K562 (cell line): ENCODE data around the gene C4A. TPM values are rescaled to one million over a fixed set of nuclear protein-coding genes. Genes with fewer than 3 reads are reported as not detected.

ENCODE experiments used
- CEBPB ChIP-seq: fragments of 450-650 bp; IDR thresholded peaks from 2 replicates; pipeline ENCODE4 v1.6.1; 2016; ENCODE audit warnings: missing genetic modification characterization, missing compliant biosample characterization
- DNMT1 ChIP-seq: fragments of 450-650 bp; IDR thresholded peaks from 2 replicates; pipeline ENCODE4 v1.6.1; 2016; ENCODE audit warnings: antibody characterized with exemption, mild to moderate bottlenecking
- FOXM1 ChIP-seq, 2 experiments: fragments of 450-650 bp in 1 of 2; sonication (generic) in 1 of 2; formaldehyde crosslinking in 1 of 2; IDR thresholded peaks; 2 replicates each; pipeline versions ENCODE4 v1.6.1 to v1.9.0; 2017 to 2022; ENCODE audit warnings: low read depth in 2 of 2, mild to moderate bottlenecking in 2 of 2, missing genetic modification reagents in 1 of 2, moderate library complexity in 1 of 2
- FOXP4 ChIP-seq: sonication (generic); formaldehyde crosslinking; IDR thresholded peaks from 2 replicates; pipeline ENCODE4 v1.8.0; 2022; ENCODE audit warnings: mild to moderate bottlenecking, missing genetic modification reagents, borderline replicate concordance
- JUN ChIP-seq, 2 experiments: sonication (generic) in 1 of 2; formaldehyde crosslinking in 1 of 2; IDR thresholded peaks; 2 replicates each; pipeline versions ENCODE4 v1.6.1 to v1.8.0; 2012 to 2022; ENCODE audit warnings: borderline replicate concordance in 2 of 2, mild to moderate bottlenecking in 2 of 2, improper control_type of control experiment in 1 of 2, low read depth in 1 of 2, low read length in 1 of 2, missing genetic modification reagents in 1 of 2
- MCM5 ChIP-seq: fragments of 450-650 bp; IDR thresholded peaks from 2 replicates; pipeline ENCODE4 v1.6.1; 2016; ENCODE audit warnings: low read depth
- MCM7 ChIP-seq, 2 experiments: fragments of 450-650 bp; IDR thresholded peaks; 2 replicates each; pipeline ENCODE4 v1.6.1; 2016 to 2018
- NFYB ChIP-seq: IDR thresholded peaks from 2 replicates; pipeline ENCODE4 v1.6.1; 2011; ENCODE audit warnings: mild to moderate bottlenecking, moderate library complexity; ENCODE audit not compliant: insufficient read length; ENCODE audit errors: extremely low read depth
- POLR2AphosphoS5 ChIP-seq: IDR thresholded peaks from 2 replicates; pipeline ENCODE4 v1.6.1; 2011; ENCODE audit warnings: mild to moderate bottlenecking, low read depth, low read length, moderate library complexity; ENCODE audit not compliant: control insufficient read depth, insufficient read depth
- SAFB2 ChIP-seq: fragments of 200-400 bp; formaldehyde crosslinking; IDR thresholded peaks from 2 replicates; pipeline ENCODE4 v1.6.1; 2018; ENCODE audit warnings: borderline replicate concordance, low read length, low read depth, moderate library complexity; ENCODE audit not compliant: severe bottlenecking
- SMAD4 ChIP-seq: fragments of 250-450 bp; sonication (Bioruptor Pico); conservative IDR thresholded peaks from 2 replicates; pipeline ENCODE4 v1.8.0; 2021; ENCODE audit warnings: inconsistent platforms, mild to moderate bottlenecking, moderate library complexity
- TAF15 ChIP-seq: fragments of 200-400 bp; formaldehyde crosslinking; IDR thresholded peaks from 2 replicates; pipeline ENCODE4 v1.6.1; 2017; ENCODE audit warnings: mild to moderate bottlenecking, low read depth, low read length, moderate library complexity
- WHSC1 ChIP-seq: IDR thresholded peaks from one replicate; pipeline ENCODE4 v1.6.1; 2012; ENCODE audit warnings: low read length, control low read depth, inconsistent platforms
- YY1 ChIP-seq, 3 experiments: IDR thresholded peaks; 2 replicates each; pipeline ENCODE4 v1.6.1; 2011; ENCODE audit warnings: low read length in 2 of 3, mild to moderate bottlenecking in 2 of 3, moderate library complexity in 2 of 3, borderline replicate concordance in 1 of 3, control low read depth in 1 of 3, low read depth in 1 of 3; ENCODE audit not compliant: insufficient read depth in 3 of 3, insufficient replicate concordance in 2 of 3, control insufficient read depth in 1 of 3, insufficient read length in 1 of 3; ENCODE audit errors: extremely low read depth in 1 of 3
- ZHX1 ChIP-seq: fragments of 150-350 bp; conservative IDR thresholded peaks from 2 replicates; pipeline ENCODE4 v1.6.1; 2014; ENCODE audit warnings: low read length
- ZNF431 ChIP-seq: sonication (generic); formaldehyde crosslinking; IDR thresholded peaks from 2 replicates; pipeline ENCODE4 v1.8.0; 2022; ENCODE audit warnings: mild to moderate bottlenecking, missing genetic modification reagents
- ZNF436 ChIP-seq: fragments of 250-450, 450-650 bp; sonication (Bioruptor Pico); formaldehyde crosslinking; IDR thresholded peaks from 2 replicates; pipeline ENCODE4 v1.7.0; 2020; ENCODE audit warnings: mild to moderate bottlenecking
- ZNF740 ChIP-seq, 3 experiments: fragments of 200-800 bp in 1 of 3; sonication (Bioruptor generic) in 1 of 3; sonication (generic) in 1 of 3; formaldehyde crosslinking in 1 of 3; IDR thresholded peaks; 2 replicates each; pipeline versions ENCODE4 v1.6.1 to v1.8.0; 2016 to 2022; ENCODE audit warnings: mild to moderate bottlenecking in 2 of 3, missing compliant biosample characterization in 2 of 3, missing genetic modification characterization in 2 of 3, missing genetic modification reagents in 1 of 3
- polyA plus RNA-seq, 8 experiments: library from polyadenylated mRNA; depleted of rRNA in 4 of 8; stranded (reverse) in 5 of 8; unstranded in 3 of 8; fragments of >200 nt; fragmentation: Nextera tagmentation in 2 of 8; fragmentation: Illumina TruSeq in 1 of 8; extraction: Ambion mirVana in 2 of 8; extraction: Trizol in 1 of 8; gene quantifications; 2 replicates each; pipeline versions ENCODE4 v1.2.1 to v1.2.3, GENCODE V29; 2011 to 2014; ENCODE audit warnings: inconsistent platforms in 1 of 8, missing spikeins in 1 of 8
- total RNA-seq, 7 experiments: library from RNA; depleted of rRNA in 6 of 7; stranded (reverse); fragments of >200 nt in 6 of 7; fragmentation: Illumina TruSeq in 2 of 7; extraction: Trizol in 2 of 7; gene quantifications; 2 replicates each; pipeline versions ENCODE4 v1.2.1 to v1.2.3, GENCODE V29; 2011 to 2021; ENCODE audit warnings: low replicate concordance in 1 of 7

C4A gene
- total and polyA plus RNA-seq, 9 of the 15 experiments (the other 6 are each of a cell fraction or from before 2014, with no cell fraction given): 0.27 to 7.6 (median 5.0) TPM

GRCh38 chr6:31958741-31959739 lies 22.8 kb upstream of the C4A start, which contains the start of the genes NELFE and SKIC2 (continued):
- peak; percentile 56; the same call in 1 of the 2 replicates for TF ChIP-seq JUN (IDR thresholded peaks at IDR 0.05; ENCODE audit: borderline replicate concordance, low read depth, low read length)
- no peak for TF ChIP-seq JUN (CRISPR knock-in tag; IDR thresholded peaks at IDR 0.05; ENCODE audit: borderline replicate concordance)
- TF ChIP-seq MCM7 (IDR thresholded peaks at IDR 0.05): no peak
- no peak for TF ChIP-seq WHSC1
- TF ChIP-seq DNMT1: no peak
- no peak for TF ChIP-seq NFYB
- peak in 2 of 3 experiments; percentile 60 to 75 for TF ChIP-seq YY1 (IDR thresholded peaks at IDR 0.05; ENCODE audit: borderline replicate concordance in 1 of 3, control insufficient read depth in 1 of 3, extremely low read depth in 1 of 3, insufficient read depth in 3 of 3, insufficient read length in 1 of 3, insufficient replicate concordance in 2 of 3, low read depth in 1 of 3, low read length in 2 of 3)
- peak; percentile 53; the same call in 1 of the 2 replicates for TF ChIP-seq POLR2AphosphoS5
- 0 out of 2 replicates have a peak, but pooled peaks have one; percentile 54 for TF ChIP-seq ZHX1
- no peak for TF ChIP-seq SAFB2
- 0 out of 2 replicates have a peak, but pooled peaks have one; percentile 41 for TF ChIP-seq ZNF740 (CRISPR knock-in tag; IDR thresholded peaks at IDR 0.05)
- peak in 1 of 2 experiments; percentile 54; a peak in 1 of 4 replicates for TF ChIP-seq ZNF740 (tag; IDR thresholded peaks at IDR 0.05)
- TF ChIP-seq SMAD4 (CRISPR knock-in tag): peak; percentile 95
- TF ChIP-seq TAF15: no peak
- no peak for TF ChIP-seq FOXP4 (CRISPR knock-in tag)
- TF ChIP-seq MCM5: no peak
- no peak for TF ChIP-seq ZNF431
- TF ChIP-seq CEBPB (tag): no peak
- 0 out of 2 replicates have a peak, but pooled peaks have one; percentile 46 for TF ChIP-seq ZNF436 (CRISPR knock-in tag)
- TF ChIP-seq FOXM1 (IDR thresholded peaks at IDR 0.05; ENCODE audit: low read depth): no peak
- peak; percentile 80; the same call in 1 of the 2 replicates for TF ChIP-seq FOXM1 (CRISPR knock-in tag; IDR thresholded peaks at IDR 0.05; ENCODE audit: low read depth)
